C4-2B (cell line): ENCODE measurements around the gene CCSER2.

Experiments used
- CTCF ChIP-seq: fragments of 450-650 bp; conservative IDR thresholded peaks from 2 replicates; pipeline ENCODE4 v1.5.1; 2017; ENCODE audit warnings: mild to moderate bottlenecking
- ZFX ChIP-seq: fragments of 450-650 bp; IDR thresholded peaks from 2 replicates; pipeline ENCODE4 v1.6.1; 2017

GRCh38 chr10:84524435-84524834 is 196.0 kb downstream of the CCSER2 start:
- no peak for TF ChIP-seq CTCF
- TF ChIP-seq ZFX = no peak
